Measurements from ENCODE around the gene KCNT1.

Gene KCNT1

GRCh38 chr9:135769489-135770202 lies 67.7 kb downstream of the KCNT1 start:
- no peak for DNase-seq

GRCh38 chr9:135770203-135770535 lies 68.2 kb downstream of the KCNT1 start:
- DNase-seq = no peak

DNA sequence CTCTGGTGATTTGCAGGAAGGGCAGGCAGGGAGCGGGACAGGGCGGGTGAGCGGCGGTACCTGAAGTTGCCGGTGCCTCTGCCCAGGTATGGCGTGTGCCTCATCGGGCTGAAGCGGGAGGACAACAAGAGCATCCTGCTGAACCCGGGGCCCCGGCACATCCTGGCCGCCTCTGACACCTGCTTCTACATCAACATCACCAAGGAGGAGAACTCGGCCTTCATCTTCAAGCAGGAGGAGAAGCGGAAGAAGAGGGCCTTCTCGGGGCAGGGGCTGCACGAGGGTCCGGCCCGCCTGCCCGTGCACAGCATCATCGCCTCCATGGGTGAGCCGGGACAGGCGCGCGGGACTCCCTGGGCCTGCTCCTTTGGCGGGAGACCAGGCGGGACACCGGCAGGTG lies 68.8 kb downstream of the KCNT1 start:
- no peak for DNase-seq

GRCh38 chr9:135771401-135772051 lies 69.5 kb downstream of the KCNT1 start:
- DNase-seq = no peak

- DNase-seq = no peak
Measured at GRCh38 chr9:135772056-135772646, 70.2 kb downstream of the KCNT1 start.

DNA sequence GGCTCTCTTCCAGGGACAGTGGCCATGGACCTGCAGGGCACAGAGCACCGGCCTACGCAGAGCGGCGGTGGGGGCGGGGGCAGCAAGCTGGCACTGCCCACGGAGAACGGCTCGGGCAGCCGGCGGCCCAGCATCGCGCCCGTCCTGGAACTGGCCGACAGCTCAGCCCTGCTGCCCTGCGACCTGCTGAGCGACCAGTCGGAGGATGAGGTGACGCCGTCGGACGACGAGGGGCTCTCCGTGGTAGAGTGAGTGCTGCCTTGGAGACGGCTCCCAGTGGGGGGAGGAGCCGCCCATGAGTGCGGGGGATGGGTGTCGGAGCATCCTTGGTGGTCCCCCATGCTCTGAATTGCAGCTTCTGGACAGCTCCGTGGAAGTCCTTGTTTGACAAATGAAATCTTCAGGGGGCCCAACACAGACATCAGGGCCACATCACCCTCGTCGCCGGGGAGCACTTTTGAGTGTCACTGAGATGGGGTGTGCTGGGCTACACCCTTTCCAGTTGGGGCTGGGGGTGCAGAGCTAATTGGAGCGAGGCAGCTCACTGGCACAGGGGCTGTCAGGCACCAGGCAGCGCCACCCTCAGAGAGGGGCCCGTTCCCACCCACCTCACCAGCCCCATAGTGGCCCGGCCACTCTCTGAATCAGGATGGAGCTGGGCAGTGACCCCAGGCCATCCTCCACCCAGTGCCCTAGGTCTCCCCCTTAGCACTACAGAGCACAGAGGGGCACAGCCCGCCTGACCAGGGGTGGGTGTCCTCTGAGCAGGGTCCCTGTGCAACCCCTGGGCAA lies 70.9 kb downstream of the KCNT1 start:
- DNase-seq = no peak

DNA sequence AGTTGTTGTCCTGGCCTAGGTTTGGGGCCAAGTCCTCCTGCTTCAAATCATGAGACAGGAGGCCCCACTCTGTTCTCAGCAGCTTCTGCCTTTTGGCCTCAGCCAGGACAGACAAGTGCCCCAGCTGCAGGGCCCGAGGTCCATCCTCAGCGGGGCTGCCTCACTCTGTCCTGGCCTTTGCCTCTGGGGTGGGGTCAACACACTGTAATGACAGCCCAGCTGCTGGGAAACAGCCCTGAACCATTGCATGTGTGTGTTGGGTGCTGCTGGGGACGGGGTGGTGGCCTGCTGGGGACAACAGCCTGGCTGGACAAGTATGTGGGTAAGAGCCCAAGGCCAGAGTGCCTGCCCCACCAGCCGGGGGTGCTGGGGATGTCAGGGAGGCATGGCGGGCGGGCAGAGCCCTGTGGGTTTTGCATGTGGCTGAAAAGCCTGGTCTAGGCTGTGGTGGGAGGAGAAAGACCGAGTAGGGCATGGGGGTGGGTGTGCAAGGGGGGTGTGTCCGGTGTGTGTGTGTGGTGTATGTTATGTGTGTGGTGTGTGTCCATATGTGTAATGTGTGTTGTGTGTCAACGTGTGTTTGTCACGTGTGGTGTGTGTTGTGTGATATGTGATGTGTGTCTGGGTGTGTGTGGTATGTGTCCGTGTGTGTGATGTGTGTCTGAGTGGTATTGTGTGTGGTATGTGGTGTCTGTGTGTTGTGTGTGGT lies 71.7 kb downstream of the KCNT1 start:
- no peak for DNase-seq

DNA sequence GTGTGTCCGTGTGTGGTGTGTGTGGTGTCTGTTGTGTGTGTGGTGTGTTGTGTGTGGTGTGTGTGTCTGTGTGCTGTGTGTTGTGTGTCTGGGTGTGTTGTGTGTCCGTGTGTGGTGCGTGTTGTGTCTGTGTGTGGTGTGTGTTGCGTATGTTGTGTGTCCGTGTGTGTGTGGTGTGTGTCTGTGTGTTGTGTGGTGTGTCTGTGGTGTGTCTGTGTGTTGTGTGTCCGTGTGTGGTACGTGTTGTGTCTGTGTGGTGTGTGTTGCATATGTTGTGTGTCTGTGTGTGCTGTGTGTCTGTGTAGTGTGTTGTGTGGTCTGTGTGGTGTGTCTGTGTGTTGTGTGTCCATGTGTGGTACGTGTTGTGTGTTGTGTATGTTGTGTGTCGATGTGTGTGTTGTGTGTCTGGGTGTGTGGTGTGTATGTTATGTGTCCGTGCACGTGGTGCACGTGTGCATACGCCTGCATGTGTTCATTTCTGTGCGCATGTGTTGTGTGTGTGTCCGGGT lies 72.3 kb downstream of the KCNT1 start:
- DNase-seq = no peak

GRCh38 chr9:135774794-135775525 lies 73.0 kb downstream of the KCNT1 start:
- no peak for DNase-seq

DNA sequence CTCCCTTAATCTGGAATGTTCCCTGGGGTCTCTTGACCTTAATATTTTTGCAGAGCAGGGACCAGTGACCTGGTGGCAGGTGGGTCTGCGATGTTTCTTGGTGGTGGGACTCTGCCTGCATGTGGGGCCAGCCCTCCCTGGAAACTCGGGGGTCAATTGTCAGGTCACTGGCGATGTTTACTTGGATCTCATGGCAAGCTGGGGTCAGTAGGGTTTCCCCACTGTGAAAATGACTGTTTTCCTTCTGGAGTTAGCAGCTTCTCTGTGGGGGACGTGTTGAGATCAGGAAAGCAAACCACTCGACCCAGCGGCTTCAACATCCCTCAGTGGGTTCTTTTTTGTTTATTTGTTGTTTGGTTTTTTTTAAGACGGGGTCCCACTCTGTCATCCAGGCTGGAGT lies 73.9 kb downstream of the KCNT1 start:
- DNase-seq = no peak

- no peak for DNase-seq
Measured at GRCh38 chr9:135776893-135777622, 75.1 kb downstream of the KCNT1 start.

DNA sequence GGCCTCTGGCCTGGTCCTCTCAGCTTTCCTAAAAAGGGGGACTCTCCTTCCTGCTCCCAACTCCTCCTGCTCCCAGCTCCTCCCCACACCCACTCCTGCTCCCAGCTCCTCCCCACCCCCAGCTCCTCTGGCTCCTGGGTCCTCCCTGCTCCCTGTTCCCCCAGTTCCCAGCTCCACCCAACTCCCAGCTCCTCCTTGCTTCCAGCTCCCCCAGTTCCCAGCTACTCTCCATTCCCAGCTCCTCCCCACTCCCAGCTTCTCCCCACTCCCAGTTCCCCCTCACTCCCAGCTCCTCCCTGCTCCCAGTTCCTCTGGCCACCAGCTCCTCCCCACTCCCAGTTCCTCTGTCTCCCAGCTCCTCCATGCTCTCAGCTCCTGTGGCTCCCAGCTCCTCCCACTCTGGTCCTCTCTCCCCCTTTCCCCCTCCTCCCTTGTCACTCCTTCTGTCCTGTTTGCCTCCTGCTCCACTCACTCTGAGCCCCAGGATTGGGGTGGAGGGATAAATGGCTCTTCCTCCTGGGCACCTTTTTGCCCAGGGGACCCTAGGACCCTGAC lies 75.7 kb downstream of the KCNT1 start:
- no peak for DNase-seq

DNA sequence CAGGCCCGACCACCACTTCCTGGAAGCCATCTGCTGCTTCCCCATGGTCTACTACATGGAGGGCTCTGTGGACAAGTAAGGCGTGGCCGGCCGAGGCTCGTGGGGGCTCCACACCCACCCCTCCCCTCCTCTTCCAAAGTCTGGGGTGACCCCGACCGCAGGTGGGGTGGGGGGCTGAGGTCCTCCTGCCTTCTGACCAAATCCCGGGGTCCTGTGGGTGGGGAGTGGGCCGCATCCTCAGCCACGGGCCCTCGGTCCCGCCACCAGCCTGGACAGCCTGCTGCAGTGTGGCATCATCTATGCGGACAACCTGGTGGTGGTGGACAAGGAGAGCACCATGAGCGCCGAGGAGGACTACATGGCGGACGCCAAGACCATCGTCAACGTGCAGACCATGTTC lies 76.4 kb downstream of the KCNT1 start:
- DNase-seq = no peak

DNA sequence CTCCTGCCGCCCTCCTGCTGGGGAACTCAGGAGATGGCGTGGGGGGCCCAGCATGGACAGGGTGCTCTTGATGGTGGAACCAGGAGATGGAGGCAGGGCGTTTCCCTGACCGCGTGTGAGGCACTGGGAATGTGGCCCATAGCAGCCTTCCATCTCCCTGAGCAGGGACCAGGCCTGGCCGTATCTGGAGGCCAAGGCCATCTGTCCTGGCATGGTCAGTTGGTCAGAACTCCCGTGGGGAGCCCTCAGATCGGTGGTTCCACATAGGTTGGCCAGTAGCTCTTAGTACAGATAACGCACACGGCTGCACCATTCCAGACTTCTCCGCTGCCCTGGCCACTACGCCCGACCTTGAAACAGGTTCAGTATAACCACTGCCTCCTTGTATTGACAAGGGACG lies 77.6 kb downstream of the KCNT1 start:
- no peak for DNase-seq

DNA sequence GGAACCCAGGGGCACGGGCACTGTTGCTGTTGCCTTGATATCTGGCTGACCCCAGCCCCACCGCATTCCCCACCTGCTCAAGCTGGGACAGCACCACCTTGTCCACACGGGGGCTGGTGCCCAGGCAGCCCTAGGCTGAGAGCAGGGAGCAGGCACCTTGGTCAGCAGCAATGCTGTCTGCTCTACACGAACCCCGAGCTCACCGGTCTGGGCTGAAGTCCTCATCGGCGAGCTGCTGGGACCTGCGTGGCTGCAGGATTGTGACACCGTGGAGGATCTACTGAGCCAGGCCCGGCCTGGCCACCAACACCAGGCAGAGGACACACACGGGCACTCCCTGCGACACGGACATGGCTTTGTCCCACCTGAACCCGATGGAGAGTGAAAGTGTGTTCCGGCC lies 78.1 kb downstream of the KCNT1 start:
- no peak for DNase-seq

- DNase-seq = no peak
Measured at GRCh38 chr9:135780626-135781025, 78.6 kb downstream of the KCNT1 start.

DNA sequence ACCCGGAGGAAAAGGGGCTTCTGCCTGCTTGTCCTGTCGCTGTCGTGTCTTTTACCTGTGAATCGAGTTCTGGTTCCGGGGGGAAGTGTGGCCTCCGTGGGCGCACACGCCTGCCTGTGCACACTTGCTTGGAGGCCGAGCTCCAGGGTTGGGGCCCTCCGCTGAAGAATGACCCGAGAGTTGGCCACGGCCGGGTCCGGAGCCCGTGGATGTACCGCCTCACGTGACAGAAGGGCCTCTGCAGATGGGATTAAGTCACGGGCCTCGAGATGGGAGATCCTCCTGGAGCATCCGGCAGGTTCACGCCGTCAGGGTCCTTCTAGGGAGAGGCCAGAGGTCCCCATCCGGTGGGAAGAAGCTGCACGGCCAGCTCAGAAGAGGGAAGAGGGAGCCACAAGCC lies 81.0 kb downstream of the KCNT1 start:
- DNase-seq = no peak

DNA sequence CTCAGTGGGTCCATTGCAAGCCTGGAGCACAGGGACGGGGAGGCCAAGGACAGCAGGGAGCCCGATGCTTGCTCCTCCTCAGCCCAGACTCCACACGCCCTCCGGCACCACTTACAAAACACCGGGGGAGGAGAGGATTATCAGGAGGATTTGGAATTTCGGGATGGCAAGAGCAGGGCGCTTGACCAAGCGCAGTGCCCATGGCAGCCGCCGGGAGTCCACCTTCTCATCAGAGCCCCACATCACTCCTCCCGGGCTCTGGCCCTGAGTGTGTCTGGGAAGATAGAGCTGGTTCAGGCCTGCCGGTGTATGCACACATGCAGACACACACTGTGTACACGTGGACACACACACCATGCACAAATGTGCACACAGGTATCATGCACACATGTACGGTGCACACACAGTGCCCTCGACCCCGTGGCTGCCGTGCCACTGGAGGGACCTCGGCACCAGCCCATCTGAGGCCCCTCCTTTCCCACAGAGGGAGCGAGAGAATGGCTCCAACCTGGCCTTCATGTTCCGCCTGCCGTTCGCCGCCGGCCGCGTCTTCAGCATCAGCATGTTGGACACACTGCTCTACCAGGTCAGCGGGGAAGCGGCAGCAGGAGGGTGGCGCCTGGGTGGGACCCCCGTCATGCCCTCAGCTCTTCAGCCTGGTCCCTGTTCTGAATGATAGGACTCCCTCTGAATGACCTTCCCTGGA lies 81.7 kb downstream of the KCNT1 start:
- no peak for DNase-seq

DNA sequence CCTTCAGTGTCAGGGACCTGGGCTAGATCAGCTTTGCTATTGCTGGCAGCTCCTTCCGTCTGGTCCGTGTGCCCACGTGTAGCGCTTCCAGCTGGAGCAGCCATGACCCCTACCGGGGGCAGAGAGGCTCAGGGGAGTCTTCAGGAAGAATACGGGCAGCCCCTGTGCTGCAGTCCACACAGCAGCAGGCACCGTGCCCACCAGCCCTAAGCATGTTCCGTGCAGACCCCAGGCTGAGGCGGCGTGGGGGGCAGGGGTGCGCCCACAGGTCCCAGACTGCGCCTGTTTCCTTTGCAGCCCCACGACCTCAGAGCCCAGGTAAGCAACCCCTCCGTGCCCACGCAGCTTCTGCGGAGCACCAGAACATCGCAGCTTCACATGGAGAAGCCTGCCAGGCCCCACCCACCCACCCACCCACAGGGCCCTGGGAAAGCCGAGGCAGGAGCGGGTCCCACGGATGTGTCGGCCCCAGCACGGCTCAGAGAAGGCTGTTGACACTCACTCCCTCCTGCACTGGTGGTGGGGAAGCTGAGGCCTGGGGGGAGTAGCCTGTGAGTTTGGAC lies 83.1 kb downstream of the KCNT1 start:
- DNase-seq = no peak

DNA sequence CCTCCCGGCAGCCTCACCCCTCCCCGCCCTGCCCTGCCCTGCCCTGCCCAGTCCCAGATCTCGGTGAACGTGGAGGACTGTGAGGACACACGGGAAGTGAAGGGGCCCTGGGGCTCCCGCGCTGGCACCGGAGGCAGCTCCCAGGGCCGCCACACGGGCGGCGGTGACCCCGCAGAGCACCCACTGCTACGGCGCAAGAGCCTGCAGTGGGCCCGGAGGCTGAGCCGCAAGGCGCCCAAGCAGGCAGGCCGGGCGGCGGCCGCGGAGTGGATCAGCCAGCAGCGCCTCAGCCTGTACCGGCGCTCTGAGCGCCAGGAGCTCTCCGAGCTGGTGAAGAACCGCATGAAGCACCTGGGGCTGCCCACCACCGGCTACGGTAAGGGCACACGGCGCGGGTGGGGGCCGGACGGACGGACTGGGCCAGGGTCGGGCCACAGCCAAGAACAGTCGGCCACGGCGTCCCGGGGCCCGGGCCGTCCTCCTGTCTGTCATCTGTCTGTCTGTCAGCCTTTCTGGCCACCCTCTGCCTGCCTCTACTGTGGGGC lies 84.2 kb downstream of the KCNT1 start:
- DNase-seq = no peak

Measured in OCI-M1 (cell line).